Endothelial cell of umbilical vein (primary cell): ENCODE data around the gene ZNF322. TPM values are rescaled to one million over a fixed set of nuclear protein-coding genes. Genes with fewer than 3 reads are reported as not detected.

Source experiments
- BruUV-seq: library from RNA; stranded (reverse); fragments of 400-500 nt; replicated peaks from 2 replicates; lab custom pipeline; 2021; lab: Mats Ljungman, UMichigan
- CTCF ChIA-PET: fragments of 300-600, 350-600 bp; sonication (Branson Sonifier 250); formaldehyde crosslinking; loops from one replicate; lab custom pipeline; 2021; ENCODE audit warnings: antibody characterized with exemption, inconsistent platforms; lab: Charles Lee
- POLR2A ChIA-PET: fragments of 300-600, 350-600 bp; sonication (Branson Sonifier 250); formaldehyde crosslinking; loops from one replicate; lab custom pipeline; 2021; ENCODE audit warnings: antibody characterized with exemption, inconsistent platforms; lab: Charles Lee
- DNase-seq: peaks from one replicate; pipeline ENCODE4 v3.0.0-alpha.2; 2011; ENCODE audit warnings: low read depth, low spot score
- FAIRE-seq: peaks from 2 replicates; lab custom pipeline; 2011; peaks lifted over from hg19 to GRCh38; lab: Jason Lieb, UNC
- H2AFZ ChIP-seq: 2 replicates; pipeline ENCODE4 v1.6.0; 2012; ENCODE audit warnings: low read depth, low read length, control low read depth, inconsistent platforms
- H3K27ac ChIP-seq: 2 replicates; pipeline ENCODE4 v1.5.1; 2011; ENCODE audit warnings: low read depth, mild to moderate bottlenecking, control low read depth, low read length, moderate library complexity; ENCODE audit not compliant: insufficient read depth
- H3K27me3 ChIP-seq, 2 experiments: 2 replicates each; pipeline versions ENCODE4 v1.6.0 to v1.6.1; 2011; ENCODE audit warnings: low read length in 2 of 2, mixed read lengths in 1 of 2; ENCODE audit not compliant: control insufficient read depth in 2 of 2, insufficient read depth in 2 of 2
- H3K36me3 ChIP-seq, 2 experiments: 2 replicates in 1 of 2; 3 replicates in 1 of 2; pipeline ENCODE4 v1.5.1; 2011; ENCODE audit warnings: low read length in 2 of 2, mild to moderate bottlenecking in 1 of 2, moderate library complexity in 1 of 2; ENCODE audit not compliant: control insufficient read depth in 2 of 2, insufficient read depth in 2 of 2; ENCODE audit errors: extremely low read depth in 1 of 2
- H3K4me1 ChIP-seq: 3 replicates; pipeline ENCODE4 v1.5.1; 2011; ENCODE audit warnings: mild to moderate bottlenecking, low read length; ENCODE audit not compliant: control insufficient read depth, insufficient read depth; ENCODE audit errors: extremely low read depth
- H3K4me2 ChIP-seq: 2 replicates; pipeline ENCODE4 v1.6.1; 2011; ENCODE audit warnings: low read length, control low read depth, mixed read lengths; ENCODE audit not compliant: insufficient read depth
- H3K4me3 ChIP-seq, 3 experiments: fragments of 200-600 bp in 1 of 3; sonication (generic), shearing (Covaris generic) in 1 of 3; replicated peaks in 1 of 3; 2 replicates each; pipeline ENCODE4 v1.5.1; 2011 to 2016; ENCODE audit warnings: control low read depth in 3 of 3, low read length in 3 of 3, mild to moderate bottlenecking in 2 of 3, inconsistent platforms in 1 of 3, low read depth in 1 of 3, moderate library complexity in 1 of 3; ENCODE audit not compliant: insufficient read depth in 1 of 3
- H3K79me2 ChIP-seq: 2 replicates; pipeline ENCODE4 v1.6.0; 2012; ENCODE audit warnings: low read length, inconsistent platforms; ENCODE audit not compliant: control insufficient read depth, insufficient read depth
- H3K9ac ChIP-seq: replicated peaks from 2 replicates; pipeline ENCODE3; 2011; ENCODE audit warnings: low read length, control low read depth; ENCODE audit not compliant: insufficient read depth; ENCODE audit errors: extremely low read depth
- H3K9me1 ChIP-seq: replicated peaks from 3 replicates; pipeline ENCODE4 v1.6.0; 2011; ENCODE audit warnings: mild to moderate bottlenecking, low read length; ENCODE audit not compliant: control insufficient read depth, insufficient read depth; ENCODE audit errors: extremely low read depth
- H3K9me3 ChIP-seq: replicated peaks from 2 replicates; pipeline ENCODE4 v1.5.1; 2012; ENCODE audit warnings: low read length, inconsistent platforms; ENCODE audit not compliant: control insufficient read depth, insufficient read depth
- H4K20me1 ChIP-seq: replicated peaks from 2 replicates; pipeline ENCODE3; 2011; ENCODE audit warnings: mild to moderate bottlenecking, low read length; ENCODE audit not compliant: control insufficient read depth, insufficient read depth; ENCODE audit errors: extremely low read depth
- CTCF ChIP-seq, 2 donors: IDR thresholded peaks; 1 replicate in 1 of 2; 2 replicates in 1 of 2; pipeline ENCODE4 v1.5.1; 2011; ENCODE audit warnings: low read length in 2 of 2, mild to moderate bottlenecking in 2 of 2, moderate library complexity in 2 of 2, control low read depth in 1 of 2, inconsistent platforms in 1 of 2, low read depth in 1 of 2; ENCODE audit not compliant: insufficient read depth in 1 of 2; ENCODE audit errors: extremely low read depth in 1 of 2
- EZH2 ChIP-seq: IDR thresholded peaks from 2 replicates; pipeline ENCODE4 v1.6.1; 2012; ENCODE audit warnings: borderline replicate concordance, low read depth, mild to moderate bottlenecking, moderate library complexity, low read length, inconsistent platforms; ENCODE audit not compliant: severe bottlenecking
- FOS ChIP-seq: IDR thresholded peaks from 2 replicates; pipeline ENCODE4 v1.6.1; 2011; ENCODE audit warnings: mild to moderate bottlenecking, low read length, moderate library complexity, borderline replicate concordance; ENCODE audit not compliant: insufficient read depth
- GATA2 ChIP-seq: IDR thresholded peaks from 2 replicates; pipeline ENCODE4 v1.7.0; 2011; ENCODE audit warnings: low read depth, mild to moderate bottlenecking, moderate library complexity, mixed read lengths, low read length; ENCODE audit not compliant: insufficient read length, insufficient read depth
- JUN ChIP-seq: IDR thresholded peaks from 2 replicates; pipeline ENCODE4 v1.6.1; 2011; ENCODE audit warnings: borderline replicate concordance, low read depth; ENCODE audit not compliant: insufficient read length, insufficient read depth
- MAX ChIP-seq: IDR thresholded peaks from 2 replicates; pipeline ENCODE4 v1.6.1; 2011; ENCODE audit not compliant: insufficient read depth, insufficient read length
- MYC ChIP-seq: IDR thresholded peaks from one replicate; pipeline ENCODE4 v1.6.1; 2011; ENCODE audit warnings: mild to moderate bottlenecking, low read depth, low read length
- POLR2A ChIP-seq: IDR thresholded peaks from 2 replicates; pipeline ENCODE4 v1.6.1; 2012; ENCODE audit warnings: low read depth, mild to moderate bottlenecking, control low read depth, low read length
- POLR2AphosphoS5 ChIP-seq: IDR thresholded peaks from 2 replicates; pipeline ENCODE4 v1.6.1; 2012; ENCODE audit warnings: low read depth, mild to moderate bottlenecking, control low read depth, low read length, moderate library complexity; ENCODE audit not compliant: insufficient read depth
- dilution Hi-C: fragments of 300-500 bp; cut with MboI; formaldehyde crosslinking; loops from one replicate; pipeline ENCODE4 v1.15.0; 2019; ENCODE audit warnings: low sequenced_read_pairs; ENCODE audit not compliant: extremely low pct_ligation_motif_present
- intact Hi-C: fragments of 100-400 bp; cut with micrococcal nuclease; formaldehyde crosslinking; loops from one replicate; pipeline ENCODE4 v1.10.0; 2022
- polyA plus RNA-seq, 4 experiments: library from polyadenylated mRNA; depleted of rRNA in 3 of 4; stranded (reverse) in 3 of 4; unstranded in 1 of 4; fragments of >200 nt; gene quantifications; 2 replicates each; pipeline versions ENCODE4 v1.2.1 to v1.2.3, GENCODE V29; 2011 to 2012; ENCODE audit warnings: missing spikeins in 1 of 4
- total RNA-seq: library from RNA; stranded (reverse); gene quantifications from 2 replicates; pipeline ENCODE4 v1.2.3, GENCODE V29; 2021

ZNF322 gene
- total and polyA plus RNA-seq, 2 donors (not counting 3 experiments of a cell fraction or from before 2014, with no cell fraction given), result 3.4 to 17.0 TPM

DNA sequence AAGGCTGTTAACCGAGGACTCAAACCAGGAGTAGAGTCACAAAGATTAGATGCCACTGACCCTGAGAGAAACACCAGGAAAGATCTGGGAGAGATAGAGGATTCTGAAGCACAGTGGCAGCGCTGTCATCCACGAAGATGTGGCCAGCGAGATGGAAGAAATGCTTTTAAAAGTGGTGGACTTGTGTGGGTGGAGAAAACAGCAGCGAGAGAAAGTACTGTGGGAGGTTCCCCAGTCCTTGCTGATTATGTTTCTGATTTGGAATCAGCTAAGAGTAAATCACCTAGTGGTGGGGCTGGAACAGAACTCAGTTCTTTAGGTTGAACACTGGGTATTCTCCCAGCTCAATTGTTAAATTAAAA, 435 bp upstream of the ZNF322 start:
- no TSS peak for BruUV-seq
- Histone ChIP-seq H3K4me1 (peaks cover 9% of the 10 kb centered on the region), H3K9ac (peak overlapping the region; percentile 80), H3K9me3 (no peaks in the 10 kb centered on the region), H3K27ac (no peak overlapping the region), H3K36me3 (peaks cover 2% of the 10 kb centered on the region in 2 experiments), H4K20me1 (no peaks in the 10 kb centered on the region), H2AFZ (peak overlapping the region; percentile 83), H3K79me2 (peaks cover 16% of the 10 kb centered on the region), H3K9me1 (no peaks in the 10 kb centered on the region), H3K4me3 (peak overlapping the region; percentile 53 to 89 (median 70)), H3K4me2 (peak overlapping the region; percentile 79), H3K27me3 (peaks cover 8 to 13% of the 10 kb centered on the region in 2 experiments)
- intact Hi-C loops (loop anchor here (1.0 kb wide), 1 partner anchor 64 kb away; the partner anchor contains the start of gene ABT1), dilution Hi-C loops (no loop called here)
- TF ChIP-seq FOS (no peak), EZH2 (no peak), GATA2 (peak; percentile 64), POLR2A (no peak)
- peak; percentile 28 for FAIRE-seq
- CTCF ChIA-PET, result interaction anchor here (1.1 kb wide), 2 partner anchors 64 to 419 kb away, joined by 3 to 5 read pairs; no protein-coding TSS in a partner anchor
- no peak for DNase-seq
- POLR2A ChIA-PET, result no interaction called here

- Histone ChIP-seq H3K9me3 (no peaks in the 10 kb centered on the region), H3K4me3 (no peak overlapping the region), H3K4me2 (no peak overlapping the region), H3K36me3 (peaks cover 2 to 4% of the 10 kb centered on the region in 2 experiments), H3K9ac (no peak overlapping the region), H3K9me1 (no peaks in the 10 kb centered on the region), H3K27ac (no peak overlapping the region), H2AFZ (no peak overlapping the region), H3K79me2 (peaks cover 23% of the 10 kb centered on the region), H3K4me1 (peaks cover 9% of the 10 kb centered on the region), H3K27me3 (peaks cover 4 to 8% of the 10 kb centered on the region in 2 experiments), H4K20me1 (no peaks in the 10 kb centered on the region)
- intact Hi-C loops, result no loop called here
- DNase-seq (no peak), FAIRE-seq (no peak)
- dilution Hi-C loops, result no loop called here
- TF ChIP-seq JUN (no peak), EZH2 (no peak), CTCF (IDR thresholded peaks at IDR 0.05; ENCODE audit: extremely low read depth in 1 of 2, insufficient read depth in 1 of 2, low read depth in 1 of 2, low read length in 2 of 2) (no peak), GATA2 (no peak), POLR2AphosphoS5 (no peak), FOS (no peak), POLR2A (no peak), MYC (no peak), MAX (no peak)
- ChIA-PET CTCF (no interaction called here), POLR2A (interaction anchor here (0.6 kb wide), 1 partner anchor 393 kb away, joined by 4 read pairs; no protein-coding TSS in a partner anchor)
- no TSS peak for BruUV-seq
Measured at GRCh38 chr6:26657256-26657655, 2.3 kb downstream of the ZNF322 start.
